ENCODE data around the gene RAD51B.
"Not testable (repeated sequence)": the region's sequence is repeated elsewhere in the genome, so short reads cannot be mapped to it uniquely, and the experiment has no call there.

The RAD51B gene

DNA sequence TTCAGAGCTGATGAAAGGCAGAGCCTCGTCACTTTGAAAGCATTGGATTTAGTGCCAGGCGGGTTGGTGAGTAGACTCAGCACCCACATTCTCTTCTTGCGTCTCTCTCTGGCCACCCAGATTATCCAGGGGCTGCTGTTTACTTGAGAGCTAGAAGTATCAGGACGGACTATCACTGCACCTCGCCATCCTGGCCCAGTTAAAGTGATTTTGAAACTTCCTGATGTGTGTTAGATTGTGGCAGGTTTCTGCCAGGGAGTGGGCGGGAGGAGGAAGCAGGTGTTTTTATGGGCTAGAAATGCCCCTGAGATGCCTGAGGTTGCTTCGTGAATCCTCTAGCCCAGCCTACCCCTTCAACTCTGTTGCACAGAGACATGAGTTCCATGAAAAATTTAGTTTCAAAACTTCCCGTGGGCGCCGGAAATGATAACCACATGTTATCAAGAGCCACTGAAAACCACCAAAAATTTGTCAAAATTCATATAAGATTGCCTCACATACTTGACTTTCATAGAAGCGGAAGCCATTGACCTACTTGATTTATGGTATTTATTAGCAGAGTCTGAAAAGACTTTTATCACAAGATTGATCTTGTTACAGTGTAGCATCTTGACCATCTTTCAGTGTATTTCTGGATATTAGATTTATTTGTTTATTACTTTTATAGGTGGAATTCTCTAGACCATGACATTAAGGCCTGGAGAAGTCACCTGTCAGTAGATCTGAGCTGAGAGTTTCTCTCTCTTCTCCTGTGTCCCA is 466.0 kb downstream of the RAD51B start:
- peak; percentile 65 to 69 for DNase-seq

DNA sequence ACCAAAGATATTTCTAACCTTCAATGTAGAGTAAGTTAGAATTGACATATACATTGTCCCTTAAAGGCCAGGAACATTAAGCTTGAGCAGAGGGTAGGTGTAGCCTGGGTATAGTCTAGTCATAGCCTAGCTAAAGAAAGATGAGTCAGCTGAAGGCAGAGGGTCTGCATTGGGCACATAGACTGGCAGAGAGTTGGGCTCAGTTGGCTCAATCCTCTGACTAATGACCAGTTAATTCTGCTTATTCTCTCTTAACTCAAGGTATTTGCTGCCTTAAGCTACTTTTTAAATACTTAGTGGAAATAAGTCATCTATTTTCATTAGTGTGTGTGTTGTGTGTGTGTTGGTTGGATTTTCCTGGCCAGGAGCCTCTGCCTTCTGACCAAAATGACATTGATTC is 467.1 kb downstream of the RAD51B start:
- no peak for DNase-seq

DNA sequence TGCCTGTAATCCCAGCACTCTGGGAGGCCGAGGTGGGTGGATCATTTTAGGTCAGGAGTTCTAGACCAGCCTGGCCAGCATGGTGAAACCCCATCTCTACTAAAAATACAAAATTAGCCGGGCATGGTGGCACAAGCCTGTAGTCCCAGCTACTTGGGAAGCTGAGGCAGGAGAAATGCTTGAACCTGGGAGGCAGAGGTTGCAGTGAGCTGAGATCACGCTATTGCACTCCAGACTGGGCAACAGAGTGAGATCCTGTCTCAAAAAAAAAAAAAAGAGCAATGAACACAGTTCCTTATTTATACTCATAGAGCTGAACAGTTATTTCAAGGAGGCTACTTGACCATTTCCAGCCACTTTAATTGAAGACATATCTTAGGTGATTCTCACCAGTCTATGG is 469.9 kb downstream of the RAD51B start:
- not testable (repeated sequence) for DNase-seq

DNA sequence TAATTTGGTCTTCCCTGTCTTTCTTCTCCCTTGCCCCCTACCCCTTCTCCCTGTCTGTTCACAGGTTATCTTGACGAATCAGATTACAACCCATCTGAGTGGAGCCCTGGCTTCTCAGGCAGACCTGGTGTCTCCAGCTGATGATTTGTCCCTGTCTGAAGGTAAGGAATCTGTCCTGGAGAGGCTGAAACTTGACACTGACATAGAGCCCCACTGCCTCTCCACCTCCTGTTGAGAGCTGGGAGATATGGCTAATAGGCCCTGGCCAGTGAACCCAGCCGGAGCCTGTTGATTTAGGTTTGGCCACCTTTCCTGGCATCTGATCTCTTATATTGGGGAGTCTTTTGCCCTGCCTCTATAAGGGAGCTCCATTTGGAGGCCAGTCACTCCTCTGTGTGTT is 472.2 kb downstream of the RAD51B start:
- no peak for DNase-seq

DNA sequence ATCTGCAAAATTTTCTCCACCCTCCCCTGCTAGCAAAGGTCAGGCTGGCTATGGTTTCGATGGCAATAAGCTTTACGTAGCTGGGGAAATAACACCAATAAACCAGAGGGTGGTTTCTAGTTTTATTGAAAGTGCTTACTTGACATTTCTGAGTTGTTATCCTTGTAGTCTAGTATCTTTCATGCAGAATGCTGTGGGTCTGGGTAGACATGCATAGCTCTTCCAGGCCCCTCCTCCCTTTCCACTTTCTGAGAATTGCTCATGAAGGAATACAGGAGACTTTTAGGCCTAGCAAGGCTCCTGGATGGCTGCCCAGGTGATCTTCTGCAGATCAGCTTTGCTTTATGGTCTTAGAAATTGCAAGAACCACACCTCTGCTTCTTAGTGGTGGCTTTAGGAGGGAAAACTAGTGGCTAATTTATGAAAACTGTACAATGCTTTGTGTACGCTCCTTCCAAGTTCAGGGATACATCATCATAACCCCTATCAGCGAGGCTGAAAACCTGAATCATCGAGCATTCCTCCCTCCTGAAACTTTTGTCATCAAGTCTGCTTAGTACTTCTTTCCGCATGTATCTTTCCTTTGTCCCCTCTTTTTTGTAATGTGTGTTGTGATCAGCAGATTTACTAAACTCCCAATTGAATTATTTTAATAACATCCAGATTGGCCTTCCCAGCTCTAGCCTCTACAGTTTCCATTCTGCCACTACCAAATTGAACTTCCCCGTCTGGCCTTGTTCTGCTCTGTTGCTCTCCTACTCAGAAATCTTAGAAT is 473.0 kb downstream of the RAD51B start:
- DNase-seq, result no peak

DNA sequence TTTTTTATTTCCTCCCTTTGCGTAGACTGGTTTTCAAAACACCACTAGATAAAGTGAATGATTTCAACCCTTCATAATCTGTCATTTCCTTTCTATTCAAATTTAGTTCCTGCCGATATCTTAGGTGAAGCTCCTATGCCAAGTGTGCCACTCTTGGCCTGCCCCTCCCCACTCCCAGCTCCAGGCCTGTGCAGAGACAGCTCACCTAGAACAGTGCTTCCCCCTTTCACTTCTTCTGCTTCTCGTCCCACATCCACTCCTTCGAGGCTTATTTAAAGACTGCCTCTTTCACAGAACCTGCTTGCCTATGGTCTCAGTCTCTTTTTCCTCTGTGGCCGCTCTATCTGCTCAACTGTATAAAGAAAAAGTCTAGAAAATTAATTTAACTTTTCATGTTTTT is 473.8 kb downstream of the RAD51B start:
- no peak for DNase-seq

DNA sequence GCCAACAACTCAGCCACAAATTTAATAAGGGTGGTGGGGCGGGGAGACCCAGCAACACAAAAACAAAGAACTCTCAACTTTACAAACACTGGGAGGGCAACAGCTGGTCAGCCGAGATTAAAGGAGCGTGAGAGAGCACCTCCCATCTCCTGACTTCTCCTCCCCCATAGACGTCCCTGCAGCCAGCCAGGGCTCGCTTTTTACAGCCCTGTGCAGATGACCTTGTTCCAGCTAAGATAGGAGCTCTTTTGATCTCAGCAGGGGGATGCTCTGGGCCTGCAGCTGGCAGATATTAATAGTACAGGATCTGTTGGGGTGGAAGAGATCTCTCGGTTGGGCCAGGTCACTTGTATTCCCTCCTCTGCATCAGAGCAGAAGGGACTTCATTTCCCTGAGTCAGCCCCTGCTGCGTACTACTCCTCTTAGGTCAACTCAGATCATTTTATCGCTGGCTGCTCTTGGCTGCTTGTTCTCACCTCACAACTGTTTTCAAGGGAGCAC is 475.8 kb downstream of the RAD51B start:
- DNase-seq, result no peak

DNA sequence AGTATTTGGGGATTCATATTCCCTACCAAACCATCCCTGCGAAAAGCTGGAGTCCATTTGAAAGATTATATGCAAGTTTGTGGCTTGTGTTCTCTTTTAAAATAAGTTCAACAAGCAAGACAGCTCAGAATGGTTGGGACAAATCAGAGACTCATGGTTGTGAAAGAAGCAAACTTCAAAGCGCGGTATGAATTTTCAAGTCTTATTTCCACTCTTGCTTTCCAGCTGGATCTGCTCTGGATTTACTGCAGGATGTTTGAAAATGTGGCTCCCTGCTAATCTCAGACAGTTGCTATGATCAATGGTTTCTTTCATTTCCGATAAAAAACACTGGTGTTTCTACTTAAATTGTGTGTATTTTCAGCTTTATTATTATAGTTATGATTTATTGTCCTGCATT is 477.5 kb downstream of the RAD51B start:
- DNase-seq, result no peak

DNA sequence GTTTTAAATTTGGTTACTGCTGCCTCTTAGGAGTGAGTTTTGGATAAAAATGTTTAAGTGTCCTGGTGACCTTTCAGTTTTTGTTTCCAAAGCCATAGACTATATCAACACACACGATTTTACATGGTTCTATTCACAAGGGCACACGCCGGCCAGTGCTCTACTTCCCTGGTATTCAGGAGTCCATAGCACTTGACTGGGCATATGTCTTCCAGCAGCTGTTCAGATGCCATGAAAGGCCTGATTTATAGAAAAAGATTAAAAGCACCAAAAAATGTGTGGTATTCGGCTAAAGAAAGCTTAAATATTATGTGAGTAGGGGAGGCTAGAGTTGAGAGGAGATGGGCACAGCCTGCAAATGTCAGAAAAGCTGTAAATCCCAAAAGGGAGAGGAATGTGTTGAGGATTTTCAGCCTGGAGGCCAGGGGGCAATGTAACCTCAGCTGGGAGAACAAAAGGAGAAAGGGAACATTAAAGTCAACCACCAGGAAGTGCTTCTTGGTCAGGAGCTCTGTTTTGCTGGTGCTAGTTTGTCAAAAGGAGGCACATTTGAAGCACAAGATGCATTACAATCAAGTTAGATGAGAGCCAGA is 478.4 kb downstream of the RAD51B start:
- no peak for DNase-seq

DNA sequence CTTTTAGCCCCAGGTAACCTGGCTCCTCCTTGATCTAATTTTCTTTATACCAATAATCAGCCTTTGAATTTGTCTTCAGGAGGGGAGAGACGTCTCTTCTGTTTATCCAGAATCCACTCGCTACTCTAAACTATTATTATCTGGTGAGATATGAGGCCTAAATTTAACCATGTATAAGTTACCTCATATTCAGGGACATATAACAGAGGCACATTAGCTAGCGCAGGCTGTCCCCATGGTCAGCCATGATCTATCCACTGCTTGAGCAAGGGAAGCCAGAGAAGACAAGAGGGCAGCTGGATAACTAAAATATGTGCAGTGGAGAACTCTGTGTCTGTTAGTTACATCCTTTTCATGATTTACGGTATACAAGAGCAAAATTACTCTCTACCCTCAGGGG is 481.0 kb downstream of the RAD51B start:
- no peak for DNase-seq

DNA sequence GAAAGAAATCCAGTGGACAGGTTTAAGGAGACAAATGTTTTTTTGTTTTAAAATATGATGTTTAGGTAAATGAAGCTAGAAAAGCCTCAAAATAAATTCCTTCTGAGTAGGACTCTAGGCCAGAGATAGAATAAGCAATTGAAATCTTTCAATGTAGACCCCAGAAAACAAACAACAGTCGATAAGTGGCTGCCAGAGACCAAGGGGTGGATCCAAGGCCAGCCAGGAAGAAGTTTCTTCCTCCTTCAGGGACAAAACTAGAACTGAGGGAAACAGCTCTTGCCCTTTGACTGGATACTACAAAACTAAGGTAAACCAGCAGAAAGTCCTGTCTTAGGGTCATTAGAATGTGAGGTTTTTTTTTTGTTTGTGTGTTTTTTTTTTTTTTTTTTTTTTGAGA is 481.6 kb downstream of the RAD51B start:
- no peak for DNase-seq

DNA sequence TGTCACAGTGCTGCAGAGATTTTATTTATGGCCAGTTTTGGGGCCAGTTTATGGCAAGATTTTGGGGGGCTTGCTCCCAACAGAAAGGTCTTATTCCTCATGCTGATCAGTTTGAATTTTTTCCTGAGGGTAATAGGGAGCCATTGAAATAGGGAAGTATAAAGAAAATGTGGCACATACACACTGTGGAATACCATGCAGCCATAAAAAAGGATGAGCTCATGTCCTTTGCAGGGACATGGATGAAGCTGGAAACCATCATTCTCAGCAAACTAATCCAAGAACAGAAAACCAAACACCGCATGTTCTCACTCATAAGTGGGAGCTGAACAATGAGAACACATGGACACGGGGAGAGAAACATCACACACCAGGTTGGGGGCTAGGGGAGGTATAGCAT is 483.4 kb downstream of the RAD51B start:
- DNase-seq, result not testable (repeated sequence)

DNA sequence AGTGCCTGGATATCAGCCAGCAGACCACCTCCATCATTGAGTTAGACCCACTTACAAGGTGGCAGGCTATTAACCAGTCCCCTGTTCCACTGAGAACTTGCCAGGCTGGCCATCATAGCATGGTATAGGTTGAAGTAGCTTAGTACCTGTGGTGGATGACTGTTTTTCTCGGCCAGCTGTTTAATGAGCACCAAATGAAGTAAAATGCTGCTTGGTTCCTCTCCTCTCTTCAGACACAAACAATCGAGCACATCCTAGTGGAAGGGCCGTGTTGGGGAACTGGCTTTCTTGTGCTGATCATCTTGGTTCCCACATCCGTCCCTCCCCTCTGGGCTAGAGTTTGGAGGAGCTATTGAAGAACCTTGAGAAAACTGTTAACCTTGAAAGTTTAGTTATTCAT is 486.2 kb downstream of the RAD51B start:
- no peak for DNase-seq

DNA sequence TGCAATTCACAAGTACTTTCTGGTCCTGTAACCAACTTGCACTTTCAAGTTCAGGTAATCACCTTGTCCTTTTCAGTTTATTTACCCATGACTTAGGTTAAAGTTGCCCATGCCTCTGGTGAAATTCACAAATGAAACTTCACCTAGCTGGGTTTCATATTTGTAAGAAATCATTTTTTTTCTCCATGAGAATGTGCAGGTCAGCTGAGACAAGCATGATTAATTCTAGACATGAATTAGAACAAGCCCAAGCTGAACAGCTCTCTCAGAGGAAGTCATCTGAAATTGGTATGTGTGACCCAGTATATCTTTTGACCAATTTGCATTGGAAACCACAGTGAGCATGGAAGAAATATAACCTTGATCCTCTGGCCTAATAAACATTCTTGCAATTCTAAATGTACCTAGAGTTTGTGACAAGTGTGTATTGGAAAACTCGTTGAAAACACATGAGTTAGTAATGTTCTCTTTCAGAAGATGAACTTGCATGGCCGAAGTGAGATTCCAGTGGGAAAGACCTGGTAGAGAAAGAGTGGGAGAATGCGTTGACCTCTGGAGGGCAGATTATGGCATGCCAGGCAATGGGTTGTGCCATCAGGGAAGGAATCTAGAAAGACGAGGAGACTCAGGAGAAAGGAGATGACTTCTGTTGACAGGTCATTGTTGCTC is 486.8 kb downstream of the RAD51B start:
- DNase-seq, result no peak

DNA sequence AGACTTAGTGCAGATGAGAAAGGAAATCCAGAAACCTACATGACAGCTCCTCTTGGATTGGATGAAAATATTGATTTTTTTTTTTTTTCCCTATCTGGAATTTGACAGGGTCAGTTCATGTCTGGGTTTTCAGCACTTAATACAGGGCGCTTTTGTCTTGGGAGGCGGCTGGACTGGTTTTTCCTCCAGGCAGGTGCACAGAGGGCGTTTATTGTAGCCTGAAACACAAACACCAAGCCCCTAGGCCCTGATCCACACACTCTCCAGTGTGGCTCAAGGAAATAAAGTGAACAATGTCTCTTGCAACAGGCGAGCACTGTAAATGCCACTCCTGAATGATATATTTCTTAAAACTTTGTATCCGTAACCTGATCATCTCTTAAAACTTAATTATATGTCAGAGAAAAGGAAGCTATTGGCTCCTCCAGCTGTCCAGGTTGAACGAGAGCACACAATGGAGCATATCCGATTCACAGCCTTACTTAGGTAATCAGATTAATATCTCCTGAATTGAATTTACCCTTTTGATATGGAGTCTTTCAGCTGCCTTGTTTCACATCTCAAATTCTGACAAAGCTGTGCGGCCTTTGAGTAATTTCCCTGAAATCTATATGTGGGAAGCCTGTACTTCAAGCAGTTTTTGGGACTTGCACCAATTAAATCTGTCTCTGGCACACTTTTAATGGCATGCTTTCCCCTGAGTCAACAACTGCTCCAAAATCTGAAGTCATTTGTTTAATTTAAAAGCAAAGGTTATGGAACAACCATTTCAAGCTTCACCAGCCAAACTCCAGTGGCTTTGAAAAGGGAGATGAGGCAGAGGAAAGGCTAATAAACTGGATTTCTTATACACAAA is 487.6 kb downstream of the RAD51B start:
- no peak for DNase-seq

DNA sequence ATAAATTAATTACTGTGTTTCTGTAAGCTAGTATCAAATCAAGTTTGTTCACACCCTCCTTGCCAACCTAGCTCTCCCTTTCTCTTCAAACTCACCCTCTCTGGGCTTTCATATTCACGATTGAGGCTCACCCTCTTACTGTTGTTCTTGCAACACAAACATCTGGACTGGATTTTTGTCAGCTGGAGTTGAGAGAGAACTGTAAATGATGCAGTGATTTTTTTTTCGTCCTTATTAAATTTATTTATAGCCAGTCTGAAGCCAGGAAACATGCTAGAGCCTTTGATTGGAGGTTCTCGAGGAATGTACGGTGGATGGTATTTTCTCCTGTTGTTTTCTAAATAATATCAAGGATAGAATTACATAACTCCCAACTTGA is 488.2 kb downstream of the RAD51B start:
- DNase-seq, result no peak

DNA sequence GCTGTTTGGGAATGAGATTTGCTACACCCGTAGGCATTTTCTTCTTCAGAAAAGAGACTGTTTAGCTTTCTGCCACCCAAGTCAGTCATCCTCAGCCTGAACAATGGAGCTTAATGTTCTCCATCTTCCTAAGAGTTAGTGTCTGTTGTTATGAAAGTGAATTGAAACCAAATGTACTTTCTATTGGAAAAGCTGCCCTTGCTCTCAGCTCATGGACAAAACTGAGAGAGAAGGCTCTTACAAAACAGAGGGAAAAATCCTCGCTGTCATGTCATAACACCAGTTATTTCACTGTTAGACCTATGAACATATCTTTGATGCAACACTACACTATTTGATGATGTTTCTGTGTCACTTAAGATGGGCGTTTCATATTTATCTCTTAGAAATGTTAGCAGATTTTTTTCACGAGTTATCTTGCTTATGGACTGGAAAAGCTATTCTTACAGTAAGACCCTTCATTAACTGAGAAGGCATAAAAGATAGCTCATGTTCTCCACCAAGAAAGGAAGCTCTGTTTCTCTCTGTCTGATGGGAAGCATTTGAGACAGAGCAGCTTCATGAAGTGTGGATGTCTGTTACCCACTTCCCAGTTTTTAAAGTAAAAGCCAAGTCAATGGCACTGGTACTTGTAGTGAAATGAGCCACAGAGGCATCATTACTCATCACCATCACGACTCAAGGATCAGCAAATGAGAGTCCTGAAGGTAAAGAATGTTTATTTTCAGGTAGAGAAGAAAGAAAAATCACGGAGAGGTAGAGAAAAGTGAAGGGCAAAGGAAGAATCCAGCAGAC is 489.3 kb downstream of the RAD51B start:
- DNase-seq, result no peak

DNA sequence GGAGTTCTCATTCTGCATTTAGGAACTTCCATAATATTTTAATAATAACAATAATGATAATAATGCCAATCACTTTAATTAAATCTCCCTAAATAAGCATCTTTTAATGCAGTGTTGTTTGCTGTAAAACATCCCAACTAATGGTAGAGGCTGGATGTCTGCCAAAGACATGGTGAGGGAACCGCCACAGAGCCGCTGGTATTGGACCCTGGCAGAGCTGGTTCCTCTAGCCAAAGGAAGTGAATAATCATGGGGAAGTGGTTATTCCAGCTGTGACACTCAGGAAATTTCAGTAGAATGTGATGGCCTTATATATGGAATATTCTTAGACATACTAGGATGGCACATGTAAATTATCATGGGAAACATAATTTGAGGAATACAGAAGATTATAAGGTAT is 490.0 kb downstream of the RAD51B start:
- no peak for DNase-seq

DNA sequence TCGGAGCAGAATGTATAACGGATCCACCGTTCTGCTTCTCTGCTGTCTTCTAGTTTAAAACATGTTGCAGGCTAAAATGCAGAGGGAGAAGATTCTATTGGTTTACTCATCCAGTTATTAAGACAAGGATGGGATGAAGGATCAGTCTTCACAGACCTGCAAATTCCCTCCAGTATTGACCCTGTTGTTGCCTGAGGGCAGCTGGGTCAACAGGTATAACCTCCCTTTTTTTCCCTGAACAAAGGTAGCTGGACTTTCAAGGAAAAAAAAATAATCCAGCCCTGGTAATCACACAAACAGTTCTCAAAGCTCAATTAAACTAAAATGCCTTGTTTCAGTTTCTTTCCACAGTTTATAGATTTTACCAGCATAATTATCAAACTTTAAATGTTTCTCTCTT is 492.7 kb downstream of the RAD51B start:
- no peak for DNase-seq

DNA sequence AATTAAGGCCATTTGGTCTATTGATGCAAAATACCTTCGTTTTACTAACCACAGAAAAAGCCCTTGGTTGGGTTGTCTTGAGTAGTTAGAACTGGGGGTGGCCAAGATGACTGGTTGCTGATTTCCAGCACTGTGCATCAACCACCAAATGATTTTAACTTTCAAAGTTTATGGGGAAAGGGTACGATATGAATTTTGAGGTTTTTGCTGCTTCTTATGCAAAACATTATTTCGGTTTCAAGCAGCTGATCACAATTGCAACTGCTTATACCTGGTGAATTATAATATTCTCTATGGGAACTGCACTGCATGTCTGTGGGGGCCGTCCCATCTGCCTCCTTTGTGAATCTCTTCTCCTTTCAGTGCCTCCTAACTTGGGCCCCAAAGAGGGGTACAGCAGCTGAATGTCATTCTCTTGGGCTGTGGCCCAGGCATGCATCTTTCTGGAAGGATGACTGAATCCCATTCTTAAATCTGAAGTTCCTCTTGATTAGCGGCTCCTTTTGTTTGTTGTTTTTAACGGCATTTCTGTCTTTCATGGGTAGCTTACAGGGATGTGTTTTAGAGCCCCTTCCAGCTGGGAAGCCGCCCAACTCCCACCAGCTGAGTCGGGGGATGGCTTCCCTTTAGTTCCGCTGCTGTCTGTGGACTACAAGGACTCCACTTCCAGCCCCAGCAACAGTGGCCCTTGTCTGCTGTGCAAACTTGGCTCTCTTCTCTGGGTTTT is 493.5 kb downstream of the RAD51B start:
- DNase-seq, result no peak

DNA sequence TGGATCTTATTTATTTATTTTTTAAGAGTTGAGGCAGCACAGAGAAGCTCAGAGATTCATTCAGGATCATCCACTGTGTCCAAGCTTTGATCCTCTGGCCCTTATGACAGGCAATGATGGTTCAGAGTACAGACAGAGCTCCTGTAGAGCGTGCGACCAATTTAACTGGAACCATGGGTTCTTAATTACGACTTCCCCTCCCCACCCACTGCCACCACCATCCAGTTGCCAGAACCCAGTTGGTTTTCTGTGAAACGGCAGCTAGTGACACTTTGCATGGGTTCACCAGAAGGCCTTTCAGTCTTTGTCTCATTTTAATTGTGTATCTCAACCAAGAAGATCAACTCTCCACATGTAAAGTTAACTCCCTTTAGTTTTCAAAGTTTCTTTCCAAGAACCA is 495.1 kb downstream of the RAD51B start:
- no peak for DNase-seq
